A549 (cell line): ENCODE data around the gene CCL7. TPM values are rescaled to one million over a fixed set of nuclear protein-coding genes. Genes with fewer than 3 reads are reported as not detected.

Source experiments
- ATAC-seq, 2 experiments: fragments of 200-7000 bp in 1 of 2; fragments of >200 bp in 1 of 2; cut with Nextera tagmentation in 1 of 2; cut with Tn5 transposase in 1 of 2; 3 replicates each; pipeline versions ENCODE4 v1.8.0 to v1.9.1; 2018 to 2020; ENCODE audit warnings: mild to moderate bottlenecking in 1 of 2, moderate library complexity in 1 of 2
- CTCF ChIA-PET: fragments of 300-600 bp; sonication (Branson Sonifier 250); formaldehyde crosslinking; extraction: SDS; loops from one replicate; lab custom pipeline; 2021; ENCODE audit warnings: antibody characterized with exemption, inconsistent platforms; lab: Yijun Ruan, JAX
- POLR2A ChIA-PET: fragments of 350-600 bp; formaldehyde crosslinking; extraction: SDS; loops from one replicate; lab custom pipeline; 2021; ENCODE audit warnings: antibody characterized with exemption, inconsistent platforms; lab: Yijun Ruan, JAX
- DNase-seq, 2 experiments: peaks; one replicate each; pipeline versions ENCODE4 v3.0.0 to v3.0.0-alpha.2; 2011 to 2016; ENCODE audit warnings: low read depth in 1 of 2, low spot score in 1 of 2
- FAIRE-seq: peaks from 2 replicates; lab custom pipeline; 2011; peaks lifted over from hg19 to GRCh38; lab: Jason Lieb, UNC
- H3K27ac ChIP-seq, 2 experiments: fragments of >200 bp; sonication (Bioruptor Twin); formaldehyde crosslinking; 3 replicates each; pipeline ENCODE4 v1.5.1; 2016 to 2017
- H3K4me1 ChIP-seq: fragments of >200 bp; sonication (Bioruptor Twin); formaldehyde crosslinking; 3 replicates; pipeline ENCODE4 v1.6.1; 2016
- H3K4me2 ChIP-seq: fragments of >200 bp; sonication (Bioruptor Twin); formaldehyde crosslinking; 3 replicates; pipeline ENCODE4 v1.6.1; 2016
- H3K4me3 ChIP-seq: fragments of >200 bp; sonication (Bioruptor Twin); formaldehyde crosslinking; 3 replicates; pipeline ENCODE4 v1.5.1; 2016
- H3K9me3 ChIP-seq: fragments of >200 bp; sonication (Bioruptor Twin); formaldehyde crosslinking; 3 replicates; pipeline ENCODE4 v1.6.1; 2016
- ATOH8 ChIP-seq: fragments of 250-450 bp; sonication (Bioruptor Pico); IDR thresholded peaks from 2 replicates; pipeline ENCODE4 v1.5.0; 2020; ENCODE audit warnings: low read depth, mild to moderate bottlenecking, moderate library complexity
- CBX2 ChIP-seq: fragments of 200-600 bp; sonication (generic); IDR thresholded peaks from 2 replicates; pipeline ENCODE4 v1.6.1; 2016; ENCODE audit warnings: low read depth, mild to moderate bottlenecking, borderline replicate concordance
- CBX8 ChIP-seq: fragments of 200-600 bp; sonication (generic); IDR thresholded peaks from 2 replicates; pipeline ENCODE4 v1.6.1; 2016
- CEBPB ChIP-seq, 2 experiments: fragments of >200 bp in 1 of 2; sonication (Bioruptor Twin) in 1 of 2; formaldehyde crosslinking in 1 of 2; IDR thresholded peaks; 2 replicates each; pipeline ENCODE4 v1.6.1; 2012 to 2016
- CHD4 ChIP-seq: fragments of 200-600 bp; sonication (generic); IDR thresholded peaks from 2 replicates; pipeline ENCODE4 v1.6.1; 2016; ENCODE audit warnings: antibody characterized with exemption, mild to moderate bottlenecking, borderline replicate concordance
- CTCF ChIP-seq: fragments of >200 bp; sonication (Bioruptor Twin); formaldehyde crosslinking; IDR thresholded peaks from 3 replicates; pipeline ENCODE4 v1.5.1; 2016
- FOSL2 ChIP-seq, 2 experiments: fragments of 450-650 bp in 1 of 2; fragments of >200 bp in 1 of 2; sonication (Bioruptor Twin) in 1 of 2; formaldehyde crosslinking; IDR thresholded peaks; 2 replicates each; pipeline versions ENCODE4 v1.5.0 to v1.6.1; 2016 to 2020; ENCODE audit warnings: mild to moderate bottlenecking in 1 of 2, moderate library complexity in 1 of 2
- GATA3 ChIP-seq: IDR thresholded peaks from 2 replicates; pipeline ENCODE4 v1.6.1; 2012; ENCODE audit warnings: borderline replicate concordance
- HDAC2 ChIP-seq: fragments of 200-600 bp; sonication (generic); IDR thresholded peaks from 2 replicates; pipeline ENCODE4 v1.6.1; 2016
- HES2 ChIP-seq: fragments of >200 bp; sonication (Bioruptor Twin); formaldehyde crosslinking; IDR thresholded peaks from 2 replicates; pipeline ENCODE4 v1.6.1; 2016
- HEYL ChIP-seq: fragments of 250-450 bp; sonication (Bioruptor Pico); IDR thresholded peaks from 2 replicates; pipeline ENCODE4 v1.8.0; 2021; ENCODE audit warnings: mild to moderate bottlenecking, moderate library complexity
- HOXB13 ChIP-seq: fragments of 250-450 bp; sonication (Bioruptor Pico); IDR thresholded peaks from 2 replicates; pipeline ENCODE4 v1.5.0; 2020; ENCODE audit warnings: low read depth, mild to moderate bottlenecking, moderate library complexity
- JUNB ChIP-seq: fragments of >200 bp; sonication (Bioruptor Twin); formaldehyde crosslinking; IDR thresholded peaks from 2 replicates; pipeline ENCODE4 v1.6.1; 2016
- KDM5A ChIP-seq: fragments of 200-600 bp; sonication (generic); IDR thresholded peaks from 2 replicates; pipeline ENCODE4 v1.6.1; 2016; ENCODE audit warnings: antibody characterized with exemption, mild to moderate bottlenecking
- MAFK ChIP-seq: fragments of 450-650 bp; IDR thresholded peaks from 2 replicates; pipeline ENCODE4 v1.6.1; 2014; ENCODE audit not compliant: partially characterized antibody
- MAX ChIP-seq: IDR thresholded peaks from 2 replicates; pipeline ENCODE4 v1.6.1; 2012
- MAZ ChIP-seq: fragments of 150-350 bp; IDR thresholded peaks from 2 replicates; pipeline ENCODE4 v1.6.1; 2014; ENCODE audit warnings: antibody characterized with exemption, low read depth, low read length, borderline replicate concordance
- NFE2L2 ChIP-seq: fragments of 150-350 bp; conservative IDR thresholded peaks from 2 replicates; pipeline ENCODE4 v1.6.1; 2014; ENCODE audit warnings: low read length
- NR3C1 ChIP-seq: fragments of >200 bp; sonication (Bioruptor Twin); formaldehyde crosslinking; IDR thresholded peaks from 3 replicates; pipeline ENCODE4 v1.6.1; 2017
- PBX3 ChIP-seq: IDR thresholded peaks from 2 replicates; pipeline ENCODE4 v1.6.1; 2012
- POLR2A ChIP-seq: IDR thresholded peaks from 2 replicates; pipeline ENCODE4 v1.6.1; 2012; ENCODE audit warnings: mild to moderate bottlenecking, low read length
- POLR2AphosphoS2 ChIP-seq: conservative IDR thresholded peaks from 2 replicates; pipeline ENCODE4 v1.6.1; 2012; ENCODE audit warnings: low read length, improper control_type of control experiment, inconsistent platforms
- RARB ChIP-seq: fragments of 250-450 bp; sonication (Bioruptor Pico); IDR thresholded peaks from 2 replicates; pipeline ENCODE4 v1.8.0; 2021; ENCODE audit warnings: mild to moderate bottlenecking, moderate library complexity
- TFCP2L1 ChIP-seq: fragments of 250-450 bp; sonication (Bioruptor Pico); IDR thresholded peaks from 2 replicates; pipeline ENCODE4 v1.5.0; 2021; ENCODE audit warnings: mild to moderate bottlenecking
- TP53 ChIP-seq: fragments of 250-450 bp; sonication (Bioruptor Pico); IDR thresholded peaks from 2 replicates; pipeline ENCODE4 v1.5.0; 2021; ENCODE audit warnings: mild to moderate bottlenecking, moderate library complexity
- USF2 ChIP-seq: fragments of 450-650 bp; IDR thresholded peaks from 2 replicates; pipeline ENCODE4 v1.6.1; 2014; ENCODE audit warnings: antibody characterized with exemption
- ZFP36 ChIP-seq: fragments of 450-650 bp; IDR thresholded peaks from 2 replicates; pipeline ENCODE4 v1.6.1; 2014; ENCODE audit warnings: borderline replicate concordance; ENCODE audit not compliant: partially characterized antibody
- ZNF302 ChIP-seq: fragments of 250-450 bp; sonication (Bioruptor Pico); IDR thresholded peaks from 2 replicates; pipeline ENCODE4 v1.9.0; 2021; ENCODE audit warnings: inconsistent platforms, mild to moderate bottlenecking, moderate library complexity
- WGBS: methylation state at CpG from one replicate; pipeline ENCODE4 v1.1.6; 2017; ENCODE audit errors: missing lambda C conversion rate; 5-methylcytosine and 5-hydroxymethylcytosine counted together
- polyA plus RNA-seq, 4 experiments: library from polyadenylated mRNA; depleted of rRNA in 3 of 4; stranded (reverse); fragments of >200 nt; fragmentation: RNase III in 1 of 4; extraction: RNeasy Plus Mini Kit Qiagen cat#74134 plus additional on column Dnase treatment in 1 of 4; gene quantifications; 2 replicates in 3 of 4; 3 replicates in 1 of 4; pipeline ENCODE4 v1.2.3, GENCODE V29; 2011 to 2017

CCL7 gene
- polyA plus RNA-seq, 2 of the 4 experiments (the other 2 are of a cell fraction): 0.17 TPM; not detected in 1

GRCh38 chr17:34234616-34235015 is 35.4 kb upstream of the CCL7 start:
- WGBS: 77% methylated on average over 3 of the region's 3 CpGs
- ChIA-PET CTCF (interaction anchor here (1.1 to 6.5 kb wide), 5 partner anchors 11 to 126 kb away, joined by 4 to 42 read pairs (median 5); no protein-coding TSS in a partner anchor), POLR2A (no interaction called here)
- FAIRE-seq (no peak), ATAC-seq (no peak), DNase-seq (no peak)
- TF ChIP-seq FOSL2 (IDR thresholded peaks at IDR 0.05): no peak
- no peak for TF ChIP-seq FOSL2 (CRISPR knock-in tag; IDR thresholded peaks at IDR 0.05)
- TF ChIP-seq PBX3: no peak
- no peak for TF ChIP-seq POLR2A
- no peak for TF ChIP-seq HEYL (CRISPR knock-in tag)
- TF ChIP-seq TP53: no peak
- TF ChIP-seq ZNF302: no peak
- TF ChIP-seq MAFK: no peak
- no peak for TF ChIP-seq ATOH8 (CRISPR knock-in tag)
- TF ChIP-seq MAZ: no peak
- no peak for TF ChIP-seq ZFP36
- no peak overlapping the region for H3K4me3 ChIP-seq
- no peak overlapping the region for H3K4me2 ChIP-seq
- peaks cover 16% of the 10 kb centered on the region for H3K9me3 ChIP-seq
- no peak overlapping the region for H3K27ac ChIP-seq
- no peaks in the 10 kb centered on the region for H3K4me1 ChIP-seq

- Histone ChIP-seq H3K4me1 (no peaks in the 10 kb centered on the region), H3K4me2 (no peak overlapping the region), H3K27ac (peak overlapping the region in 1 of 2 experiments; percentile 7; a peak in 1 of 6 replicates), H3K9me3 (peaks cover 8% of the 10 kb centered on the region), H3K4me3 (no peak overlapping the region)
- DNase-seq: no peak
- ChIA-PET POLR2A (no interaction called here), CTCF (interaction anchor here (0.9 to 6.5 kb wide), 6 partner anchors 12 to 133 kb away, joined by 3 to 42 read pairs (median 4); no protein-coding TSS in a partner anchor)
- TF ChIP-seq NFE2L2 (no peak), CBX8 (no peak), GATA3 (no peak), POLR2AphosphoS2 (no peak), CBX2 (no peak), HES2 (no peak), MAX (no peak), NR3C1 (no peak), KDM5A (no peak), RARB (CRISPR knock-in tag) (no peak), USF2 (no peak), CTCF (no peak), TFCP2L1 (no peak), HOXB13 (CRISPR knock-in tag) (no peak), CEBPB (IDR thresholded peaks at IDR 0.05) (no peak), JUNB (no peak), CHD4 (no peak), HDAC2 (no peak)
- WGBS: 66% methylated on average over 5 of the region's 6 CpGs
- no peak for FAIRE-seq
- peak in 1 of 2 experiments; percentile 62; a peak in 3 of 6 replicates for ATAC-seq
Observed at GRCh38 chr17:34235389-34236028, 34.5 kb upstream of the CCL7 start.
